Cardiac fibroblast (primary cell): ENCODE results near the gene VILL.
"Not testable (repeated sequence)": the region's sequence is repeated elsewhere in the genome, so short reads cannot be mapped to it uniquely, and the experiment has no call there.

Source experiments
- DNase-seq, 2 donors: peaks; one replicate each; pipeline versions ENCODE4 v3.0.0 to v3.0.0-alpha.2; 2010; ENCODE audit warnings: low read depth in 2 of 2
- H3K4me3 ChIP-seq, 2 donors: replicated peaks in 1 of 2; 1 replicate in 1 of 2; 2 replicates in 1 of 2; pipeline ENCODE4 v1.5.1; 2011; ENCODE audit warnings: low read depth in 2 of 2, low read length in 2 of 2, mild to moderate bottlenecking in 2 of 2, moderate library complexity in 1 of 2
- CTCF ChIP-seq: IDR thresholded peaks from one replicate; pipeline ENCODE4 v1.5.1; 2011; ENCODE audit warnings: low read depth, mild to moderate bottlenecking, low read length, inconsistent platforms

VILL gene

GRCh38 chr3:37968813-37969595 lies 21.6 kb upstream of the VILL start:
- no peak for DNase-seq
- no peak for TF ChIP-seq CTCF
- no peak overlapping the region for H3K4me3 ChIP-seq

- H3K4me3 ChIP-seq, result no peak overlapping the region
- no peak for DNase-seq
- no peak for TF ChIP-seq CTCF
Observed at GRCh38 chr3:37969596-37970100, 20.9 kb upstream of the VILL start.

- no peak for TF ChIP-seq CTCF
- no peak for DNase-seq
- H3K4me3 ChIP-seq, result no peak overlapping the region
Observed at GRCh38 chr3:37970802-37971201, 19.8 kb upstream of the VILL start.

GRCh38 chr3:37971467-37971866 lies 19.1 kb upstream of the VILL start:
- no peak for TF ChIP-seq CTCF
- no peak for DNase-seq
- H3K4me3 ChIP-seq, result no peak overlapping the region

GRCh38 chr3:37972056-37972455 lies 18.5 kb upstream of the VILL start:
- DNase-seq, H3K4me3 ChIP-seq: not testable (repeated sequence)

GRCh38 chr3:37973246-37974054 lies 17.1 kb upstream of the VILL start:
- no peak overlapping the region for H3K4me3 ChIP-seq
- DNase-seq, result no peak
- no peak for TF ChIP-seq CTCF
